ENCODE results near the gene NEFH.
"Not testable (repeated sequence)": the region's sequence is repeated elsewhere in the genome, so short reads cannot be mapped to it uniquely, and the experiment has no call there.

NEFH gene, protein sequence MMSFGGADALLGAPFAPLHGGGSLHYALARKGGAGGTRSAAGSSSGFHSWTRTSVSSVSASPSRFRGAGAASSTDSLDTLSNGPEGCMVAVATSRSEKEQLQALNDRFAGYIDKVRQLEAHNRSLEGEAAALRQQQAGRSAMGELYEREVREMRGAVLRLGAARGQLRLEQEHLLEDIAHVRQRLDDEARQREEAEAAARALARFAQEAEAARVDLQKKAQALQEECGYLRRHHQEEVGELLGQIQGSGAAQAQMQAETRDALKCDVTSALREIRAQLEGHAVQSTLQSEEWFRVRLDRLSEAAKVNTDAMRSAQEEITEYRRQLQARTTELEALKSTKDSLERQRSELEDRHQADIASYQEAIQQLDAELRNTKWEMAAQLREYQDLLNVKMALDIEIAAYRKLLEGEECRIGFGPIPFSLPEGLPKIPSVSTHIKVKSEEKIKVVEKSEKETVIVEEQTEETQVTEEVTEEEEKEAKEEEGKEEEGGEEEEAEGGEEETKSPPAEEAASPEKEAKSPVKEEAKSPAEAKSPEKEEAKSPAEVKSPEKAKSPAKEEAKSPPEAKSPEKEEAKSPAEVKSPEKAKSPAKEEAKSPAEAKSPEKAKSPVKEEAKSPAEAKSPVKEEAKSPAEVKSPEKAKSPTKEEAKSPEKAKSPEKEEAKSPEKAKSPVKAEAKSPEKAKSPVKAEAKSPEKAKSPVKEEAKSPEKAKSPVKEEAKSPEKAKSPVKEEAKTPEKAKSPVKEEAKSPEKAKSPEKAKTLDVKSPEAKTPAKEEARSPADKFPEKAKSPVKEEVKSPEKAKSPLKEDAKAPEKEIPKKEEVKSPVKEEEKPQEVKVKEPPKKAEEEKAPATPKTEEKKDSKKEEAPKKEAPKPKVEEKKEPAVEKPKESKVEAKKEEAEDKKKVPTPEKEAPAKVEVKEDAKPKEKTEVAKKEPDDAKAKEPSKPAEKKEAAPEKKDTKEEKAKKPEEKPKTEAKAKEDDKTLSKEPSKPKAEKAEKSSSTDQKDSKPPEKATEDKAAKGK

DNA sequence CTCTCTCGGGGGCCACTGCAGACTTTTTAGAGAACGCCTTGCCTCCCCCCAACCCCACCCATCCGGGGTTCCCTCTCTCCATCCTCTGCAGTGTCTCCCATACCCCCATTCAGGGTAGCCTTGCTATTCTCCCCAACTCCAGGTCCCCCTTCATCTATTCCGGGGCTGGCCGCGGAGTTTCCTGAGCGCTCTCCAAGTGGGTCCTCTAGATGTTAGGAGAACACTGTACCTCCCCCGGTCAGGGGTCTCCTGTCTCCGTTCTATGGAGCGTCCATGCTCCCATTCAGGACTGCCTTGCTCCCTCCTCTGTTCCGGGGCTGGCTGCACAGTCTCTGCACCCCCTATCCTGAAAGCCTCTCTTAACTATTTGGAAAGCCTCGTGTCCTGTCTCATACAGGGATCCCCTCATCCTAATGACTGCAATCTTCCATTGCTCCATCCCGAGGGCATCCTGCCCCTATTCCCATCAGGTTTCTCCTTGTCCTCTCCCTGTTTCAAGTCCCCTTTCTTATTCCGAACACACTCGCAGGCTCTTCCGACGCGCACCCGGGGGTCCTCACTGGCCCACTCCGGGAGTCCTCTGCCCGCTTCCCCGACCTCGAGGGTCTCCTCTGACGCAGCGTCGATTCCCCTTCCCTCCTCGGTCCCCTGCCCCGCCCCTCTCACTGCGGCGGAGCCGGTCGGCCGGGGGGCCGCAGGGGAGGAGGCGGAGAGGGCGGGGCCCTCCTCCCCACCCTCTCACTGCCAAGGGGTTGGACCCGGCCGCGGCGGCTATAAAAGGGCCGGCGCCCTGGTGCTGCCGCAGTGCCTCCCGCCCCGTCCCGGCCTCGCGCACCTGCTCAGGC lies at the start of gene NEFH:
TSS of gene NEFH (plus strand) at position 802 of the 845 bp plus-strand sequence. CDS start 45 bp downstream, outside the sequence.
- no peak for DNase-seq

DNA sequence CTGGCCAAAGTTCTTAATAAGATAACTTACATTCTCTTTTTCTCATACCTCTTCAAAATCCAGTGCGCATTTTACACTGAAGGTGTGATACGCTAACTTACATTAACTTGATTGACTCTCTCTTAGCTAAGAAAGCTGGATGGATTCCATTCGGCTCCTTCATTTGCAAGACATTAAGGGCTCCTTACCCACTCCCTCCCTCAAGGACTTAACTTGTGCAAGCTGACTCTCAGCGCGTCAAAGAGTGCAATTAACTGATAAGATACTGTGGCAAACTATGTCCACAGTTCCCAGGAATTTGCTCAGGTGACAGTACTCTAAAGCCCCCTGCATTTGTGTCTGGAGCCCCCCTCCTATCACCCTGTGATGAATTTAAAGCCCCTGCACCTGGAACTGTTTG lies 48.0 kb upstream of the NEFH start:
- no peak for DNase-seq

DNA sequence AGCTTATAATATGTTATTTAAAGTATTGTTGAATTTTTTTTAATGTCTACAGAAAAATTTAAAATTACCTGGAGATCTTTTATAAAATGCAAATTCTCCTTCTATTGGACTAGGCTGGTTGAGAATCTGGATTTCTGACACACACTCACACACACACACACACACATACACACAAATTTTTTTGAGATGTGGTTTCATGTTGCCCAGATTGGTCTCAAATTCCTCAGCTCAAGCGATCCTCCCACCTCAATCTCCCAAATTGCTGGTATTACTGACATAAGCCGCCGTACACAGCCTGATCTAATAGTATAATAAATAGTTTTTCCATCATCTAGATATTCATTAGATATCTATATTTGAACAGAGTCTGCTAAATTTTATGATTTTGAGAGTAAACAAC lies 46.2 kb upstream of the NEFH start:
- DNase-seq, result no peak

DNA sequence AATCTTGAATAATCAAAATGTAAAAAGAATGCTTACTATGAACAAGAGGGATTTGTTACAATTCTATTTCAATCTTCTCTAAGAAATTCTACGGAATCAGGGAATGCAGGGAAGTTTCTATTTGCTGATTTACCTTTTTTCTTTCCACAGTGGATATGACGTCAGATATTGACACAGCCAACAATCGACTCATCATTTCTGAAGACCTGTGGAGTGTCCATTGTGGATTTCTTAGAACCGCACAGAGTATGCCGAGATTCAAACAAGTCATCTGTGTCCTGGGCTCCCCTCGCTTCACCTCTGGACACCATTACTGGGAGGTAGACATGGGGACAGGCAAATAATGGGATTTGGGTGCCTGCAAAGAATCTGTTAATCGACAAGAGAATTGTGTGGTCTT lies 45.7 kb upstream of the NEFH start:
- DNase-seq, result no peak

DNA sequence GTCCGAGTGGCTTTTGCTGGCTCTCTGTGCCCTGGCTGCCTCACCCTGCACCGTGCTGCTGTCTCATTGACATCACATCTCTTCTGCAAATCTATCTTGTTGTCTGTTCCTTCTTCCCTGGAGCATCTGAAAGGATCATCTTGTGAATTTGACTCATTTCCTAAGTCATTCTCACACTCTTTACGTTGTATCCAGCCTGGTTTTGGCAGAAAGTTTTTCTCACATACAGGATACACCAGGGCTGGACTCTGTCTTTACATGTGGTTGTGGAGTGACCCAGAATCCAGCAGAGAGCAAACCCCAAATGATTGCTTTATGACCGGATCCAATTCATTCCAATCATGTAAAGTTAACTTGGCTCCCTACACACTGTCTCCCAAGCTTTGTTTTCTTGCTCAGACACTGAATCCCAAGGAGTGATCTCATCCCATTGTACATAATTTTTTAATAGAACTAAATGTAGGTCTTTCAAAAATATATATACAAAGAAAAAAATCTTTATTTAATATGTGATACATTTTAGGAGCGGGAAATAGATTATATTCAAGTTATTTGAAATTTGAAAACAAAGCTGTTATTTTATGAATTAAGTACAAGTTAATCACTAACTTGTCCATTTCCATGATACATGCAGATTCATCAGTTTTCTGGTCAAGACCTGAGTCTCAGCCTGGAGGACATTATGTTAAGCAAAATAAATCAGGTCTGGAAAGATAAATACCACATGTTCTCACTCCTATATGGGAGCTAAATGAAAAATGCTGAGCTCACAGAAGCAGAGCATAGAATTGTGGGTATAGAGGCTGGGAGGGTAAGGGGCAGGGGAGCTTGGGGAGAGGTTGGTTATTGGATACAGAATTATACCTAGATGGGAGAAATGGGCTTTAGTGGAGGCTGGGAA lies 44.5 kb upstream of the NEFH start:
- no peak for DNase-seq

DNA sequence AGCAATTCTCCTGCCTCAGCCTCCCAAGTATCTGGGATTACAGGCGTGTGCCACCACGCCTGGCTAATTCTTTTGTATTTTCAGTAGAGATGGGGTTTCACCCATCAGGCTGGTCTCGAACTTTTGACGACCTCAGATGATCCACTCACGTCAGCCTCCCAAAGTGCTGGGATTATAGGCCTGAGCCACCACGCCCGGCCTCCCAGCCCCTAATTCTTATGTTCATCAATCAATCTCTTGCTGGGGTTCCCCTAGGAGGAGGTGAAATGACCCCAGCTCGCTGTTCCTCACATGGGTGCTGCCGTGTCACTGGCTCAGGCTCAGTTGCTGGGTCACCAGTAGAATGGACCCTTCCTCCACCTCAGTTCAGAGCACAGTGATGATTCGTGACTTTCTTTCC lies 41.7 kb upstream of the NEFH start, which contains the start of gene RFPL1:
TSS of gene RFPL1 (plus strand) at position 301 of the 400 bp plus-strand sequence.
- DNase-seq, result not testable (repeated sequence)

DNA sequence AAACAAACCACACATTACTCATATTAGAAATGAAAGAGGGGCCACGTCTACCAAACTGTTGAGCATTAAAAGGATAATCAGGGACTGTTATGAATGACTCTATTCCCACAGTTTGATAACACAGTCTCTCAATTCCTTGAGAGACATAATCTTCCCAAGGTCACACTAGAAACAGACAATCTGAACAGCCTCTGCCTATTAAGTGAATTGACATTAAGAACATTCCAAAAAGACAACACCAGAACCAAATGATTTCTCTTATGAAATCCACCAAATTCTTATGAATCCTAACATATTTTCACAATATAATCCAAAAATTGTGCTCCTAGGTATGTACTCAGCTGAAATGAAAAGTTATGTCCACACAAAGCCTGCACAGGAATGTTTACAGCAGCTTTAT lies 37.0 kb upstream of the NEFH start:
- no peak for DNase-seq

DNA sequence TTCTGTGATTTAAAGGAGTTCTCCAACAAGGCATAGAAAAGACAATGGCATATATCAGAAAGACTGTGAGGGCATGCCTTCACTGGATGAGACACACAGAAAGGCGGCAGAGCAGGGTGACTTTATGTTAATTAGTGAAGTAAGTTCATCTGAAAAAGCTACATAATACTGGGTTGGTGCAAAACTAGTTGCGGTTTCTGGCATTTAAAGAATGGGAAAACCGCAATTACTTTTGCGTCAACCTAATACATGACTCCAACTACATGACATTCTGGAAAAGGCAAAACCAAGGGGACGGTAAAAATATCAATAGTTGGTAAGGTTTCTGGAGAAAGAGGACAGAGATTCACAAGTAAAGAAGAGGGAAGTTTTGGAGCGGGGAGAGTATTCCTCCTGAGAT lies 36.6 kb upstream of the NEFH start:
- DNase-seq, result no peak

DNA sequence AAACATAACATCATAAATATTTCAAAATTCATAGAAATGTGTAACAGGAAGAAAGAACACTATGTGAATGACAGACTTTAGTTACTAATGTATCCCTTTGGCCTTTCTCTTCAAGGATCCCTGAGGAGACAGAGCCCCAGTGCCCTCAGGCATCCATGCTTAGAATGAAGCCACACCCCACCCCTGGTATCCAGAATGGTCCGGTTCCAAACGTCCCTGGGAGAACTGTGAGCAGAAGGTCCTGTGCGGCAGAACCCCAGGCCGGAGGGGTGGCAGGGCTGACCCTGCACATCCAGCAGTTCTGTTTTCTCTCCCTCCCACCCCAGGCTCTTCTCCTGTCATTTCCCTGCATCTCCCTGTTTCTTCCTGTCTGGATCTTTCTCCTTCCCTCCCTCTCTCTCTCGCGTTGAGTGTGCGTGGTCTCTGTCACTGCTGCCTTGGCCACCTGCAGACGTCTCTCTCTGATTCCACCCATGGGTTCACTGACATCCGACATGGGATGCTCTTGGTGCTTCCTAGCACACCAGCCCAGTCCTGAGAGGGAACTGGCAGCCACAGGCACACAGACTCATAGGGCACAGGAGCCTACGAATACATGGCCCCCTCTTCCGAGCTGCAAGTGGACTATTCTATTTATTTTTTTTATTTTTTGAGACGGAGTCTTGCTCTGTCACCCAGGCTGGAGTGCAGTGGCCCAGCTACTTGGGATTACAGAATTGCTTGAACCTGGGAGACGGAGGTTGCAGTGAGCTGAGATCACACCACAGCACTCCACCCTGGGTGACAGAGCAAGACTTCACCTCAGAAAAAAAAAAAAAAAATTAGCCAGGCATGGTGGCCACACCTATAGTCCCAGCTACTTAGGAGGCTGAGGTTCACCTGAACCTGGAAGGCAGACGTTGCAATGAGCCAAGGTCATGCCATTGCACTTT lies 35.9 kb upstream of the NEFH start:
- no peak for DNase-seq

DNA sequence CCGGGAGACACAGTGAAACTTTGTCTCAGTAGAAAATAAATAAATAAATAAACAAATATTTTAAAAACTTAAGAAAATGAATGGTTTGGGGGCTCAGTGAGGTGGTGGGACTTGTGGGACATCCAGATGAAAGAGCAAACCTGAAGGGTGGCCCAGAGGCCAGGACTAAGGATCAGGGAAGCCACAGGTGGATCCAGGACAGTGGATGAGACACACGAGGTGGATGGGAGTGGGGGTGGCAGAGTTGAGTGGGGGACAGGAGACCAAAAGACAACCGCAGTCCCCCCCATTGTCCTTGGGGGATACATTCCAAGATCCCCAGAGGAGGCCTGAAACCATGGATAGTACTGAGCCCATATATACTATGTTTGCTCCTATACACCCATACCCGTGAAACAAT lies 34.5 kb upstream of the NEFH start:
- no peak for DNase-seq

DNA sequence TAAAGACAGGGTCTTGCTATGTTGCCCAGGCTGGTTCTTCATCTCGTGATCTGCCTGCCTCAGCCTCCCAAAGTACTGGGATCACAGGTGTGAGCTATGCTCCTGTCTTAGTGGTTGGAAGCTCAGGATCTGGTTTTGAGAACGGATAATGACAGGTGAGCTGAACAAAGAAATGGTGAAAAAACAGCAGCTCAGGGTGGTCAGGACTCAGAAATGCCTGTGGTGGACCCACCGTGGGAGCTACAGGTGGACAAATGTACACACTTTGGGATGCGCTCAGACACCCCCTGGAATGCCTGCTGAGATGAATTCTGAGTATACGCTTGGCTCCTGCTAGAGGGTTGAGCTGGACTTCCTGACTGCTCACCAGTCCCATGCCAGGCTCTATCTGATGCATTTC lies 32.1 kb upstream of the NEFH start:
- DNase-seq, result no peak

DNA sequence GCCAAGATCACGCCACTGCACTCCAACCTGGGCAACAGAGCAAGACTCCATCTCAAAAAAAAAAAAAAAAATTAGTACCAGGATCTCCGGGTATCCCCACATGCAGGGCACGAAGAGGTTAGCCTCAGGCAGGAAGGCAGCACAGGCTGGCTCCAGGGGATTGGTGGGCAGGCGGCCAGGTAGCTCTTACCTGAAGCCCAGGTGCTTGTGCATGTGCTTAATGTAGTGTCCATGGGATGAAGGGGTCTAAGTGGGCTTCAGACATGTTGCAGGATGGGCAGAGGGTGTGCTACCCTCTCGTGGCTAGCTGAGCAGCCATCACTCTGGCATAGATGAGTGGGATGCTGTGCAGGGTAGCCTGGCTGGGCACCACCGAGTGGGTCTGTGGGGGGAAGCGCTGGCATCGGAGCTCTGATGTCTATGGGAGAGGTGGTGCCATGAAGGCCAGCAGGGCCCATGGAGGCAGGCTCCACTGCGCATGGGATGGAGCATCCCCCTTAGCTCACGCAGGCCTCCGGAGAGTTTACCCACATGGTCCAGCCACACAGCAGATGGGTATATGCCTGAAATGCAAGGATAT lies 30.6 kb upstream of the NEFH start:
- no peak for DNase-seq

DNA sequence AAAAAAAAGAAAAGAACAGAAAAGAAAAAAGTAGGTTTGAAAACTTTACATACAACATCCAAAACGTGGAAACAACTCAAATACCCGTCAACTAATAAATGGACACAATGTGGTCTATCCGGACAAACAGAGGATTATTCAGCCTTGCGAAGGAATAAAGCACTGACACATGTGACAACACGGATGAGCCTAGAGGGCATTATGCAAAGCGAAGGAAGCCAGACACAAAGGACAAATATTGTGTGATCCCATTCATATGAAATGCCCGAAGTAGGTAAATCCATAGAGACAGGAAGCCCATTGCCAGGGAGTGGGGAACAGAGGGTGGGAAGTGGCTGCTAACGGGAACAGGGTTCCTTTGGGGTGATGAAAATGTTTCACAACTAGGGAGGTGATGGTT lies 29.8 kb upstream of the NEFH start:
- DNase-seq, result no peak

DNA sequence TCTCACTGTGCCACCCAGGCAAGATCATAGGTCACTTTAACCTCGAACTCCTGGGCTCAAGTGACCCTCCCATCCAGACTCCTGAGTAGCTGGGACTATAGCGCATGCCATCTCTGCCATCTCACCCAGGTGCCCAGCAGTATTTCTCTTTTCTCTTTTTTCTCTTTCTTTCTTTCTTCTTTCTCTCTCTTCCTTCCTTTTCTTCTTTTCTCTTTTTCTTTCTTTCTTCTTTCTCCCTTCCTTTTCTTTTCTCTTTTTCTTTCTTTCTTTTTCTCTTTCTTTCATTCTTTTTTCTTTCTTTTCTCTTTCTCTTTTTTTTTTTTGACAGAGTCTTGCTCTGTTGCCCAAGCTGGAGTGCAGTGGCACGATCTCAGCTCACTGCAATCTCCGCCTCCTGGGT lies 28.2 kb upstream of the NEFH start:
- DNase-seq, result no peak

DNA sequence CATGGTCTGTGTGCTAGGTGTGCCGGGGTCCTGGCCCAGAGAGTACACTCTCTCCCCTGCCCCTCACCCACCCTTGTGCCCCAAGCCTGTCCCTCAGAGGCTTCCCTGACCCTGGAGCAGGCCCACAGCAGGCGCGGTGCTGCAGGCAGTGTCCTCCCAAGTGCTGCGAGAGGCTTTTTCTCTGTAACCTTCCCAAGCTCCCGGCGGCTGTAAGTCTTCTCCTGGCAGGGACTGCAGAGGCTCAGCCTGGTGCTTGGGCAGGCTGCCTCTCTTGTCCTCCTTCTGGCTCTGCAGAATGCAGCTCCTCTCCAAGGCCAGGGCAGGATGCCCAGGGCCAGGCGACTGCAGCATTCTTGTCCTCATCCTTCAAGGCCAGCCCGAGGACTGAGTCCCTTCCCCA lies 25.7 kb upstream of the NEFH start:
- DNase-seq, result no peak

DNA sequence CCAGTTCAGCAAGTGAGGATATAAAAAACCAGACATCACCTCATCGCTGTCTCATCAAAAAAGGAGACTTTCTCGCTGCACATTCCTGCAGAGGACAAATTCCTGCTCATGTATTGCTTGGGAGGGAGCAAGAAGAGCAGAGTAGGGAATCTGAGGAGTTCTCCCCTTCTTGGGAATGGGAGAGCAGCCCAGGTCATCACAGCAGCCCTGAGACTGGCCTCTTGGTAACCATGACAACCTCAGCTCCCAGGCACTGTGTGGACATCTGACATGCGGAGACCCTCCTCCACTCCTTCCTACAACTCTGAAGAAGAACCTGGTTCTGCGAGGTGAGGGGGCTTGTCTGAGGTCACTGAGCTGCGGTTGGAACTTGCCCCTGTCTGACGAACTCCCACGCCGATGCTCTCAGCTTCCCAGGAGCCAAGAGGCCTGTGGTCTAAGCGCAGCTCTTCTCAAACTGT lies 23.8 kb upstream of the NEFH start:
- DNase-seq, result no peak

DNA sequence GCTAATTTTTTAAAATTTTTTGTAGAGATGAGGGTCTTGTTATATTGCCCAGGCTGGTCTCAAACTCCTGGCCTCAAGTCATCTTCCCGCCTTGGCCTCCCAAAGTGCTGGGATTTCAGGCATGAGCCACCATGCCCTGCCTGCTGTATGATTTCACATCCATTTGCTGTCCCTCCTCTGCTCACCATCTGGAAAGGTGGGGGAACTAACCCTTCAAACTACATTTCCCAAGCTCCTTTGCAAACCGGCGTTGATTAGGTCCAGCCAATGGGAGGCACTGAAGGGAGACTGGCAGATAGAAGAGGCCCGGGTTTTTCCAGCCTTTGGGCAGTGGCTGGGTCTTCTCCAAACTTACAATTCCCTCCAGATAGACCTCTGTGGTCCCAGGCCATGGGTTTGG lies 22.3 kb upstream of the NEFH start:
- DNase-seq, result peak; percentile 60

DNA sequence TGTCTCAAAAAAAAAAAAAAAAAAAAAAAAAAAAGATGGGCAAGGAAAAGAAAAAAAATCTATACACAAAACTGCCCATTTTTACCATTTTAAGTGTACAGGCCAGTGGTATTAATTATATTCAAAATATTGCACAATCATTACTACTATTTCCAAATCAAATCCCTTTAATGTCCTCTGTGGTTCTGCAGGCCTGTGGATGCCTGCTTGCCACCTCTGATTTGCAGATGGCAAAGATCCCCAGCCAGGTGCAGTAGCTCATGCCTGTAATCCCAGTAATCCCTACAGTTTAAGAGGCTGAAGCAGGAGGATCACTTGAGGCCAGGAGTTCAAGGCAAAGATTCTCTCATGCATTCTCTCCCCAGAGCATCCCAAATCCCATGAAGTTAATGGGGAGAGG lies 21.5 kb upstream of the NEFH start:
- no peak for DNase-seq

DNA sequence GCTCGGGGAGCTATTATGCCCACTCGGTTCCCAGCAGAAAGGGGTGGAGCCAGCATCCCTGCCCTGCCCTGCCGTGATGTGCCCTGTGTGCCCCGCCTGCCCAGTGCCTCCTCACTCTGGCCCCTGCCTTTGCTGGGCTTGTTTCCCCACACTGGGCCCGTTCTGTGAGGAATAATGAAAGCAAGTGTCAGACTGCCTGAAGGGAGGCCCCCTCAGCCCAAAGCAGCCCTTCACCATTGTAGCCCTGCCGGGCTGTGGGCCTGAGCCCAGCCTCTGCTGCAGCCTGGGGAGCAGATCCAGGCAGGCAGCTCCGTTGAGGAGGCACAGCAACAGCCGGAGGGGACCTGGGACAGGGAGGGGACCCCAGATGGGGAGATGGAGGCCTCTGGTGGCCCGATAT lies 20.2 kb upstream of the NEFH start:
- no peak for DNase-seq

DNA sequence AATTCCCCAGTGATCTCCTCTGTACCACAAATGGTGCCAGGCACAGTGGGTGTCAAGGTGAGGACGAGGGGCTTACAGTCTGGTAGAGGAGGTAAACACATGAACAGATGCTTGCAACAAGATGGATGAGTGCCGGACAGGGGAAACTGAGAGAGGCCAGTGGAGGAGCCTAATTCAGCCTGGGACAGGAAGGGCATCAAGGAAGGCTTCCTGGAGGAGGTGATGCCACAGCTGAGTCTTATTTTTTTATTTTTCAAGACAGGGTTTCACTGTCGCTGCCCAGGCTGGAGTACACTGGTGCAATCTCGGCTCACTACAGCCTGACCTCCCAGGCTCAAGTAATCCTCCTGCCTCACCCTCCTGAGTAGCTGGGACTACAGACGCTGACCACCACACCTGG lies 18.8 kb upstream of the NEFH start:
- DNase-seq, result no peak

Data from EL (cell line).